Myocyte (in vitro differentiated cells): ENCODE results near the gene PHF3. TPM values are rescaled to one million over a fixed set of nuclear protein-coding genes. Genes with fewer than 3 reads are reported as not detected.

Experiments
- DNase-seq: peaks from one replicate; pipeline ENCODE4 v3.0.0-alpha.2; 2012; ENCODE audit warnings: low read depth
- polyA plus RNA-seq: library from polyadenylated mRNA; unstranded; fragments of >200 nt; gene quantifications from one replicate; pipeline ENCODE4 v1.2.1, GENCODE V29; 2012; ENCODE audit warnings: missing spikeins
- total RNA-seq: library from RNA; depleted of rRNA; stranded (reverse); fragments of >200 nt; gene quantifications from 2 replicates; pipeline ENCODE4 v1.2.3, GENCODE V29; 2014

Gene PHF3, protein sequence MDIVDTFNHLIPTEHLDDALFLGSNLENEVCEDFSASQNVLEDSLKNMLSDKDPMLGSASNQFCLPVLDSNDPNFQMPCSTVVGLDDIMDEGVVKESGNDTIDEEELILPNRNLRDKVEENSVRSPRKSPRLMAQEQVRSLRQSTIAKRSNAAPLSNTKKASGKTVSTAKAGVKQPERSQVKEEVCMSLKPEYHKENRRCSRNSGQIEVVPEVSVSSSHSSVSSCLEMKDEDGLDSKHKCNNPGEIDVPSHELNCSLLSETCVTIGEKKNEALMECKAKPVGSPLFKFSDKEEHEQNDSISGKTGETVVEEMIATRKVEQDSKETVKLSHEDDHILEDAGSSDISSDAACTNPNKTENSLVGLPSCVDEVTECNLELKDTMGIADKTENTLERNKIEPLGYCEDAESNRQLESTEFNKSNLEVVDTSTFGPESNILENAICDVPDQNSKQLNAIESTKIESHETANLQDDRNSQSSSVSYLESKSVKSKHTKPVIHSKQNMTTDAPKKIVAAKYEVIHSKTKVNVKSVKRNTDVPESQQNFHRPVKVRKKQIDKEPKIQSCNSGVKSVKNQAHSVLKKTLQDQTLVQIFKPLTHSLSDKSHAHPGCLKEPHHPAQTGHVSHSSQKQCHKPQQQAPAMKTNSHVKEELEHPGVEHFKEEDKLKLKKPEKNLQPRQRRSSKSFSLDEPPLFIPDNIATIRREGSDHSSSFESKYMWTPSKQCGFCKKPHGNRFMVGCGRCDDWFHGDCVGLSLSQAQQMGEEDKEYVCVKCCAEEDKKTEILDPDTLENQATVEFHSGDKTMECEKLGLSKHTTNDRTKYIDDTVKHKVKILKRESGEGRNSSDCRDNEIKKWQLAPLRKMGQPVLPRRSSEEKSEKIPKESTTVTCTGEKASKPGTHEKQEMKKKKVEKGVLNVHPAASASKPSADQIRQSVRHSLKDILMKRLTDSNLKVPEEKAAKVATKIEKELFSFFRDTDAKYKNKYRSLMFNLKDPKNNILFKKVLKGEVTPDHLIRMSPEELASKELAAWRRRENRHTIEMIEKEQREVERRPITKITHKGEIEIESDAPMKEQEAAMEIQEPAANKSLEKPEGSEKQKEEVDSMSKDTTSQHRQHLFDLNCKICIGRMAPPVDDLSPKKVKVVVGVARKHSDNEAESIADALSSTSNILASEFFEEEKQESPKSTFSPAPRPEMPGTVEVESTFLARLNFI (N-terminal part only)
- total RNA-seq: 45.0 and 45.5 TPM in 2 replicates
- 5.7 TPM for polyA plus RNA-seq

- peak; percentile 93 for DNase-seq
These were observed at the start of gene PHF3 for GRCh38 chr6:63635588-63636517. Gene PHF3, plus strand, starts transcription at chr6:63635802. Its CDS starts 10,750 bp downstream, at chr6:63646552.

- no peak for DNase-seq
These were observed 45.6 kb upstream of the PHF3 start for GRCh38 chr6:63589952-63590411.

DNA sequence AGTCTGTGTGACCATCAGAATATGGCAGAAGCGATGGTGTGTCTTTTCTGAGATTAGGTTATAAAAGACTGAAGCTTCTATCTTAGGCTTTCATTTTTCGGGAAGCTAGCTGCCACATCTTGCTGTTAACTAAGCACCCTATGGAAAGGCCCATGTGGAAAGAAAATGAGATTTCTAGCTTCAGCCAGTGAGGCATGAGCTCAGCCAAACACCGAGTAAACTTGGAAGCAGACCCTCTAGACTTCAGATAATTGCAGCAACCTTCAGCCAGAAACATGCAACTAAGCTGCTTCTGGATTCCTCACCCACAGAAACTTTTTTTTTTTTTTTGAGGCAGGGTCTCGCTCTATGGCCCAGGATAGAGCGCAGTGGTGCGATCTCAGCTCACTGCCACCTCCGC is 42.7 kb upstream of the PHF3 start:
- no peak for DNase-seq

GRCh38 chr6:63597141-63598048 is 38.2 kb upstream of the PHF3 start:
- no peak for DNase-seq

GRCh38 chr6:63598049-63599036 is 37.3 kb upstream of the PHF3 start:
- DNase-seq: peak; percentile 68

DNA sequence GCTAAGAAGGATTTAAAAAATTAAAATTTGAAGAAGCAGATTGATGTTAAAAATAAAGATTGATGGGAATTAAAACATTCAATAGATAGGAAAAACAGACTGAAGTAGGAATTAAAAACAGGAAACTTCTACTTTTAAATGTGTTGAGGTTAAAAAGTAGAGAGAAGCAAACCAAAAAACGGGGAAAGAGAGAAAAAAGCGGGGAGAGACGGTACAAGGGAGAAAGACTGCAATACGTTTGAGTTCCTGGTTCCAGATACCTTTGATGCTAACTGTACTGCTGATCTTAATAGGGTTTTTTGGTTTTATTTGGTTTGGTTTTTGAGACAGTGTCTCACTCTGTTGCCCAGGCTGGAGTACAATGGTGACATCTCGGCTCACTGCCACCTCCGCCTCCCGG is 36.4 kb upstream of the PHF3 start:
- no peak for DNase-seq

DNA sequence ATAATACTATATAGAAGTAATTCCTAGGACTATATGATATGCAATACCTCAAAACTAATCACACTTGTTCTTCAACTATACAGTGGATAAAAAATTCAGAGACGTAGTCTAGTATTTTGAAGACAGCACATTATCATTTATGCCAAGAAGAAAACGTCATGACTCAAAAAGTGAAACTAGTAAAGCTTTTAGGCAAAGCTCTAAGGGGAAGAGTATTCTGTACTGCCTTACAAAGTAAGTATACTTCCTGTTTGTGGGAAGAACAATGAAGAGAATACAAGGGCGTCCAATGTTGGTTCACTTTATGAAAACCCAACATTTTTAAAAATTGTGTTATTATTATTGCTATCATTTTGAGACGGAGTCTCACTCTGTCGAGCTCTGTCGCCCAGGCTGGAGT is 35.5 kb upstream of the PHF3 start:
- no peak for DNase-seq

DNA sequence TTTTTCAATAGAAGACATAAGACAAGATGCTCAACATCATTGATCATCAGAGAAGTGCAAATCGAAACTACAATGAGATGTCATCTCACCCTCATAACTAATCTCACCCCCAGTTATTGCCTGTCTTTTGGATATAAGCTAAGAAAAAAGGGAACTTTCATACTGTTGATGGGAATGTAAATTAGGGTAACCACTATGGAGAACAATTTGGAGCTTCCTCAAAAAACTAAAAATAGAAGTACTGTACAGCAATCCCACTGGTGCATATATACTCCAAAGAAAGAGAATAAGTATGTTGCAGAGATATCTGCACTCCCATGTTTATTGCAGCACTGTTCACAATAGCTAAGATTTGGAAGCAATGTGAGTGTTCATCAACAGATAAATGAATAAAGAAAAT is 26.4 kb upstream of the PHF3 start:
- no peak for DNase-seq

DNA sequence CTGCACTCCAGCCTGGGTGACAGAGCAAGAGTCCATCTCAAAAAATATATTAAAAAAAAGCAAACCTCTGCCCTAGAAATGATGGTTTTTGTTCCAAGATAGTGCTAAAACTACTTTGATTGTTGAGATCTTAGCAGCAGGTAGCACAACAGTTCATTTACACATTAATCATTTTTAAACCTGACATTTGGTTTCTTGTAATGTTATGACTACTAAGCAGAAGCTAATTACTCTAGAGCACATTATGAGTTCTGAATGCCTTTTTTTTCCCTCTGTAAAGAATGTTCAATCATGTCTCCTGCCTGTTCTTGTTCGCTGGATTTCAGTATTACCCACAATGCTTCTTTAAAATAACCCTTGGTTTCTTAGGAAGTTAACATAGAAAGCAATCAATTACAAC is 24.7 kb upstream of the PHF3 start:
- no peak for DNase-seq

DNA sequence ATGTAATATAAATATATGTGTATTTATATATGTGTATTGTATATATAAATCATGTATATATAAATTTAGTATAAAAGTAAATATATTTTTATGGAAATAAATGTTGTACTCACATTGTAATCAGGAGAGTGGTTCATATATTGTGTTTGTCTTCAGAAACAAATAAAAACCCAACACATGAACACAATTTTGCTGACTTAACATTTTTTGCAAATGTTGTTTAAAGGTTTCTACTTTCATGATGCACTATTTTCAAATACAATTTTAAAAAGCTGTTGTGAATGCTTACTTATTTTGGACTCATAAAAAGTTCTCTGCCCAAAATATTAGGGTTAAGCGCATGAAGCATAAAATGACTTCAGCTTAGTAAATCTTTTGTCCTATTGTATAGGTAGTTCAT is 24.0 kb upstream of the PHF3 start:
- DNase-seq: no peak

DNA sequence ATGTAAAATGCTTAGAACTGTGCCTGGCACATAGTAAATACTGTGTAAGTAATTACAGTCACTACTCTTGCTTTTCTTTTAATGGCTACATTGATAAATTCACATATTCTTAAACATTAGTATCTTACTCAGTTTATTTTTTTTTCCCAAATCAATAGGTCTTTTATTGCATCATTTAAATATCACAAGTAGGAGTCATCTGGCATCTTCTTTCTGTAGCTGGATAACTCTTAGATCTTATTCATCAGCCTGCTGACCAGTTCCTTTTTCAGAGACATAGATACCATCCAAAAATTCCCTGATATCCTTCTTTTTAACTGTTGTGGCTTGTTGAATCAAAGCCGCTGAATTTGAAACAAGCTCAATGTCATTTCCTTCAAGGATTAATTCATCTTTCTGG is 20.0 kb upstream of the PHF3 start:
- DNase-seq: no peak

DNA sequence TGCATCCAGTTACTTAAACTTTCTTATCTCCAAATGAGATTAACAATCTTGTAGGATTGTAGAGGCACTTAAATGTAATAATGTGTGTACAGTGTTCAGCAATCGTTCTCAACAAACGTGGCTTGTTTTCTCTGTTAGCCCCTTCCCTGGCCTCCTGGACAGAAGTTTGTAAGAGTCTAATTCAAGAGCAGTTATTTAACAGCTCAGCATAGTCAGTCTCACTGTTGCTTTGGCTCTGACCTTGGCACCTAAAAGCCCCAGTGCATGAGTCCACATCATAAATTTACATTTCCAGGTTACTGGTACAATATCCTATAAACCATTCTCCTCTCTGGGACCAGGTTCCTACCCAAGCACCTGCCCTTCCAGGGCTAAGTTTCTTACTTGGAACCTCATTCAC is 11.5 kb upstream of the PHF3 start:
- DNase-seq: no peak

GRCh38 chr6:63630466-63630865 is 5.1 kb upstream of the PHF3 start:
- DNase-seq: no peak

- DNase-seq: no peak
These were observed 972 bp upstream of the PHF3 start for GRCh38 chr6:63634630-63635029.

DNA sequence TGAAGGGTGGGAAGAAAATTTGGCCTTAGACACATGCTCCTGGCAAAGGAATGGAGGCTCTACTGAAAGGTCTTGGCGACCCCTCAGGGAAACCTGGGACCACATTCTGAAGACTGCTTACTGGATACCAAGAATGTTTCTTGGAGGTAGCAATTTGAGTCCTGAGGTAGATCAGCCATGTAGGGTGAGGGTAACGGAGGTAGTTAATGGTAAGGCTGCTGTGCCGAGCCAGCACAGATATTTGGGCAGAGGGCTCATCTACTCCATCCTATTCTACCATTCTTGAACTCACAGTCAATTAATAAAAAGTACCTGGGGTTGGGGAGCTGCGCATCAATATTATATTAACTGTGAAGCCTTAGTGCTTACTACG is 401 bp upstream of the PHF3 start:
- no peak for DNase-seq

GRCh38 chr6:63636518-63637021 is 968 bp downstream of the PHF3 start:
- peak; percentile 47 for DNase-seq

GRCh38 chr6:63637865-63638445 is 2.4 kb downstream of the PHF3 start:
- DNase-seq: no peak

DNA sequence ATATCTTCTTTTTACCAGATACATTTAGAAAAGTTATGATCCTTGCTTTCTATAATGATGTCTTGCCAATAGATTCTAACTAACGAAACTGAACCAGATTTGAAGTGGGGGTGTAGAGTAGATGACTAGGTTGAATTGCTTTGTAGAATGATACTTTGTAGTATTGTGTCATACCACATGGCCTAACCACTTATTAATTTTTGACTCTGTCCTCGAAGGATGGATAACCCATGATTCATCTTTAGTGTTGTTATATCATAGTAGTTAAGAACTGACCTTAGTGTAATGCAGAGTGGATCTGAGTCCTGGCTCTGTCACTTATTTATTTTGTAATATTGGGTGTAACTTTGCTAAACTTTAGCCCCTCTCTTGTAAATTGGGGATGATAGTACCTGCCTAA is 4.5 kb downstream of the PHF3 start:
- peak; percentile 33 for DNase-seq
